Neural cell (in vitro differentiated cells): ENCODE data around the gene SPATS2L. TPM values are rescaled to one million over a fixed set of nuclear protein-coding genes. Genes with fewer than 3 reads are reported as not detected.

Experiments
- H2AFZ ChIP-seq: fragments of 200-600, 300-800 bp; sonication (generic), shearing (Covaris generic); 2 replicates; pipeline ENCODE4 v1.6.0; 2014; ENCODE audit warnings: low read depth, mild to moderate bottlenecking, antibody characterized with exemption, low read length, moderate library complexity
- H3F3A ChIP-seq: fragments of 200-600 bp; shearing (Covaris generic); 2 replicates; pipeline ENCODE4 v1.6.1; 2016; ENCODE audit warnings: mild to moderate bottlenecking, moderate library complexity, mixed read lengths, antibody characterized with exemption, low read length; ENCODE audit not compliant: insufficient read depth, poor library complexity, severe bottlenecking
- H3K27ac ChIP-seq: fragments of 200-600, 300-800 bp; sonication (generic), shearing (Covaris generic); 2 replicates; pipeline ENCODE4 v1.5.1; 2014; ENCODE audit warnings: mild to moderate bottlenecking, low read length, moderate library complexity
- H3K27me3 ChIP-seq: fragments of 300-800, 200-600 bp; sonication (generic), shearing (Covaris generic); 2 replicates; pipeline ENCODE4 v1.6.0; 2014; ENCODE audit warnings: mild to moderate bottlenecking, low read depth, low read length, moderate library complexity; ENCODE audit not compliant: insufficient read depth
- H3K36me3 ChIP-seq: fragments of 300-800, 200-600 bp; sonication (generic), shearing (Covaris generic); 2 replicates; pipeline ENCODE4 v1.5.1; 2014; ENCODE audit warnings: mild to moderate bottlenecking, antibody characterized with exemption, low read length, moderate library complexity; ENCODE audit not compliant: insufficient read depth
- H3K4me2 ChIP-seq: fragments of 300-800, 200-600 bp; sonication (generic), shearing (Covaris generic); 2 replicates; pipeline ENCODE4 v1.6.0; 2014; ENCODE audit warnings: mild to moderate bottlenecking, low read length
- H3K4me3 ChIP-seq: fragments of 300-800, 200-600 bp; sonication (generic), shearing (Covaris generic); 2 replicates; pipeline ENCODE4 v1.5.1; 2014; ENCODE audit warnings: mild to moderate bottlenecking, low read length, moderate library complexity
- H3K79me2 ChIP-seq: fragments of 200-600 bp; shearing (Covaris generic); replicated peaks from 2 replicates; pipeline ENCODE4 v1.6.0; 2014; ENCODE audit warnings: mild to moderate bottlenecking, low read length, moderate library complexity; ENCODE audit not compliant: insufficient read depth
- H3K9ac ChIP-seq: fragments of 300-800, 200-600 bp; sonication (generic), shearing (Covaris generic); 2 replicates; pipeline ENCODE4 v1.6.1; 2016; ENCODE audit warnings: mild to moderate bottlenecking, low read length, mixed read lengths
- H3K9me2 ChIP-seq: fragments of 200-600 bp; shearing (Covaris generic); 2 replicates; pipeline ENCODE4 v1.6.1; 2016; ENCODE audit warnings: mild to moderate bottlenecking, low read length, mixed read lengths; ENCODE audit not compliant: insufficient read depth
- H3K9me3 ChIP-seq: fragments of 200-600, 300-800 bp; sonication (generic), shearing (Covaris generic); 2 replicates; pipeline ENCODE4 v1.6.1; 2016; ENCODE audit warnings: mild to moderate bottlenecking, mixed run types, low read length, moderate library complexity, mixed read lengths
- H4K20me1 ChIP-seq: fragments of 200-600 bp; shearing (Covaris generic); 2 replicates; pipeline ENCODE4 v1.6.1; 2016; ENCODE audit warnings: mild to moderate bottlenecking, mixed run types; ENCODE audit not compliant: insufficient read depth
- EP300 ChIP-seq: fragments of 450-650 bp; conservative IDR thresholded peaks from 2 replicates; pipeline ENCODE4 v1.6.1; 2014; ENCODE audit warnings: antibody characterized with exemption, mild to moderate bottlenecking, moderate library complexity; ENCODE audit not compliant: poor library complexity, severe bottlenecking
- EZH2 ChIP-seq: fragments of 200-600, 300-800 bp; shearing (Covaris generic), sonication (generic); IDR thresholded peaks from 2 replicates; pipeline ENCODE4 v1.6.1; 2014; ENCODE audit warnings: antibody characterized with exemption, low read length, borderline replicate concordance, mild to moderate bottlenecking; ENCODE audit not compliant: insufficient read depth, poor library complexity, severe bottlenecking
- MXI1 ChIP-seq: fragments of 450-650 bp; conservative IDR thresholded peaks from 2 replicates; pipeline ENCODE4 v1.6.1; 2014; ENCODE audit warnings: antibody characterized with exemption, mild to moderate bottlenecking; ENCODE audit not compliant: poor library complexity, severe bottlenecking
- POLR2AphosphoS5 ChIP-seq: IDR thresholded peaks from 2 replicates; pipeline ENCODE4 v1.6.1; 2012
- RAD21 ChIP-seq: fragments of 450-650 bp; conservative IDR thresholded peaks from 2 replicates; pipeline ENCODE4 v1.6.1; 2014; ENCODE audit warnings: antibody characterized with exemption, mild to moderate bottlenecking, moderate library complexity
- REST ChIP-seq: IDR thresholded peaks from 2 replicates; pipeline ENCODE4 v1.6.1; 2012; ENCODE audit warnings: borderline replicate concordance
- SMC3 ChIP-seq: fragments of 450-650 bp; conservative IDR thresholded peaks from 2 replicates; pipeline ENCODE4 v1.6.1; 2014; ENCODE audit warnings: antibody characterized with exemption, mild to moderate bottlenecking, moderate library complexity; ENCODE audit not compliant: poor library complexity
- TAF1 ChIP-seq: IDR thresholded peaks from 2 replicates; pipeline ENCODE4 v1.6.1; 2012; ENCODE audit warnings: low read depth
- polyA plus RNA-seq: library from polyadenylated mRNA; depleted of rRNA; stranded (reverse); fragments of >200 nt; gene quantifications from 2 replicates; pipeline ENCODE4 v1.2.3, GENCODE V29; 2014
- TF ChIP-seq, protein P1 (sequence below): fragments of 450-650 bp; IDR thresholded peaks from 2 replicates; pipeline ENCODE4 v1.5.1; 2014; ENCODE audit warnings: antibody characterized with exemption, mild to moderate bottlenecking, moderate library complexity; ENCODE audit not compliant: poor library complexity, severe bottlenecking

SPATS2L gene
- polyA plus RNA-seq, 1 donor from 2014 or later: 8.5 TPM

GRCh38 chr2:200443916-200444315 lies 137.4 kb downstream of the SPATS2L start:
- H3K9me2 ChIP-seq: no peaks in the 10 kb centered on the region
- no peaks in the 10 kb centered on the region for H4K20me1 ChIP-seq
- no peak overlapping the region for H3K27ac ChIP-seq
- H3K9me3 ChIP-seq: no peaks in the 10 kb centered on the region
- no peak overlapping the region for H2AFZ ChIP-seq
- no peak overlapping the region for H3K4me2 ChIP-seq
- no peak overlapping the region for H3K9ac ChIP-seq
- H3K36me3 ChIP-seq: no peaks in the 10 kb centered on the region
- no peaks in the 10 kb centered on the region for H3K27me3 ChIP-seq
- no peak overlapping the region for H3K4me3 ChIP-seq
- no peaks in the 10 kb centered on the region for H3K79me2 ChIP-seq
- TF ChIP-seq MXI1 (no peak), REST (no peak), EZH2 (no peak), POLR2AphosphoS5 (no peak), EP300 (no peak), SMC3 (no peak), RAD21 (no peak), TAF1 (no peak)
- TF ChIP-seq, protein P1, sequence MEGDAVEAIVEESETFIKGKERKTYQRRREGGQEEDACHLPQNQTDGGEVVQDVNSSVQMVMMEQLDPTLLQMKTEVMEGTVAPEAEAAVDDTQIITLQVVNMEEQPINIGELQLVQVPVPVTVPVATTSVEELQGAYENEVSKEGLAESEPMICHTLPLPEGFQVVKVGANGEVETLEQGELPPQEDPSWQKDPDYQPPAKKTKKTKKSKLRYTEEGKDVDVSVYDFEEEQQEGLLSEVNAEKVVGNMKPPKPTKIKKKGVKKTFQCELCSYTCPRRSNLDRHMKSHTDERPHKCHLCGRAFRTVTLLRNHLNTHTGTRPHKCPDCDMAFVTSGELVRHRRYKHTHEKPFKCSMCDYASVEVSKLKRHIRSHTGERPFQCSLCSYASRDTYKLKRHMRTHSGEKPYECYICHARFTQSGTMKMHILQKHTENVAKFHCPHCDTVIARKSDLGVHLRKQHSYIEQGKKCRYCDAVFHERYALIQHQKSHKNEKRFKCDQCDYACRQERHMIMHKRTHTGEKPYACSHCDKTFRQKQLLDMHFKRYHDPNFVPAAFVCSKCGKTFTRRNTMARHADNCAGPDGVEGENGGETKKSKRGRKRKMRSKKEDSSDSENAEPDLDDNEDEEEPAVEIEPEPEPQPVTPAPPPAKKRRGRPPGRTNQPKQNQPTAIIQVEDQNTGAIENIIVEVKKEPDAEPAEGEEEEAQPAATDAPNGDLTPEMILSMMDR: no peak
- H3F3A ChIP-seq: no peaks in the 10 kb centered on the region

DNA sequence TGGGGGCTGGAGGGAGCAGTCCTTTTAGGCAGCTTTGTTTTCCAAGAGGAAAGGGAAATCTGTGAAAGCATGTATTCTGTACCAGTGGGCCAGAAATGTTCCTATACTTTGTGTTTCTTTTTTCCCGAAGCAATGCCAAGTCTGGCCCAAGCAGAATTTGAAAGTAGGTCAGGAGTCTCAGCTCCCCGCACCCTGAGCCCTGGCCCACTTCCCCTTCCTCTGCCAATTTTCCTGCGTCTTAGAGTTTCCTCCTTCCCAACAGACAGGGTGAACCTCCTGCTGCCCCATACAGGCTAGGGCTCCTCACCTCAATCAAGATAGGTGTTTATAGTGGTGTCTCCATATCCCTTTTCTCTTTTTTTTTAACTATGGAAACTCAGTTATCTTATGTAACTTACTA lies 138.0 kb downstream of the SPATS2L start:
- Histone ChIP-seq H3K36me3 (no peaks in the 10 kb centered on the region), H4K20me1 (no peaks in the 10 kb centered on the region), H2AFZ (no peak overlapping the region), H3K4me3 (no peak overlapping the region), H3K79me2 (no peaks in the 10 kb centered on the region), H3K27me3 (no peaks in the 10 kb centered on the region), H3K9me2 (no peaks in the 10 kb centered on the region), H3F3A (no peaks in the 10 kb centered on the region), H3K9me3 (no peaks in the 10 kb centered on the region), H3K9ac (no peak overlapping the region), H3K27ac (no peak overlapping the region), H3K4me2 (no peak overlapping the region)
- TF ChIP-seq EP300: no peak
- TF ChIP-seq, protein P1: no peak
- no peak for TF ChIP-seq EZH2
- TF ChIP-seq SMC3: no peak
- TF ChIP-seq TAF1: no peak
- no peak for TF ChIP-seq MXI1
- no peak for TF ChIP-seq REST
- no peak for TF ChIP-seq POLR2AphosphoS5
- no peak for TF ChIP-seq RAD21
